ENCODE data around the gene CCDC146. TPM values are rescaled to one million over a fixed set of nuclear protein-coding genes. Genes with fewer than 3 reads are reported as not detected.

Gene CCDC146
- total RNA-seq, 1 experiment from 2014 or later: 1.1 TPM

GRCh38 chr7:77288676-77289320 lies 166.4 kb downstream of the CCDC146 start (continued):
- no peak for TF ChIP-seq FOXP1 (CRISPR knock-in tag; IDR thresholded peaks at IDR 0.05; ENCODE audit: borderline replicate concordance)
- TF ChIP-seq TEAD4 (CRISPR knock-in tag; IDR thresholded peaks at IDR 0.05): no peak
- TF ChIP-seq SP1 (CRISPR knock-in tag; conservative IDR thresholded peaks at IDR 0.05): no peak

- Mint-ChIP-seq H3K4me1 (no peaks in the 10 kb centered on the region), H3K27me3 (ENCODE audit: low read depth) (peaks cover 3% of the 10 kb centered on the region), H3K9me3 (peaks cover 15% of the 10 kb centered on the region), H3K4me3 (no peak overlapping the region), H3K36me3 (no peaks in the 10 kb centered on the region), H3K27ac (no peak overlapping the region)
- CTCF ChIA-PET: no interaction called here
- POLR2A ChIA-PET: interaction anchor here (0.9 kb wide), 1 partner anchor 38 kb away, joined by 4 read pairs; no protein-coding TSS in a partner anchor
- no peak for ATAC-seq
- DNase-seq (ENCODE audit: low spot score): no peak
- no peak for TF ChIP-seq TCF7 (CRISPR knock-in tag; IDR thresholded peaks at IDR 0.05; ENCODE audit: low read depth)
- TF ChIP-seq E2F1 (CRISPR knock-in tag; IDR thresholded peaks at IDR 0.05): no peak
- TF ChIP-seq FOXP4 (CRISPR knock-in tag; IDR thresholded peaks at IDR 0.05): no peak
- no peak for TF ChIP-seq NR3C1 (CRISPR knock-in tag; conservative IDR thresholded peaks at IDR 0.05; ENCODE audit: low read depth)
- TF ChIP-seq ARID4B (CRISPR knock-in tag; IDR thresholded peaks at IDR 0.05; ENCODE audit: borderline replicate concordance): no peak
- TF ChIP-seq ATF6 (CRISPR knock-in tag; IDR thresholded peaks at IDR 0.05): no peak
- no peak for TF ChIP-seq NR2C2 (CRISPR knock-in tag; IDR thresholded peaks at IDR 0.05)
- no peak for TF ChIP-seq E2F4 (CRISPR knock-in tag; IDR thresholded peaks at IDR 0.05; ENCODE audit: borderline replicate concordance, low read depth)
- TF ChIP-seq CTCF (IDR thresholded peaks at IDR 0.05): no peak
- no peak for TF ChIP-seq ZNF232 (CRISPR knock-in tag; IDR thresholded peaks at IDR 0.05)
Measured at GRCh38 chr7:77289387-77289786, 167.0 kb downstream of the CCDC146 start.

Measured in WTC11 (cell line).